HepG2 (cell line): ENCODE data around the gene DPH3. TPM values are rescaled to one million over a fixed set of nuclear protein-coding genes. Genes with fewer than 3 reads are reported as not detected.

ENCODE experiments used
- AGO1 ChIP-seq: fragments of 200-400 bp; formaldehyde crosslinking; IDR thresholded peaks from 2 replicates; pipeline ENCODE4 v1.6.1; 2017; ENCODE audit warnings: mild to moderate bottlenecking, low read depth, low read length, moderate library complexity; ENCODE audit not compliant: poor library complexity, severe bottlenecking
- CBX1 ChIP-seq: IDR thresholded peaks from one replicate; pipeline ENCODE4 v1.6.1; 2016; ENCODE audit warnings: antibody characterized with exemption, low read depth
- CEBPG ChIP-seq: IDR thresholded peaks from 2 replicates; pipeline ENCODE4 v1.6.1; 2016
- CHD2 ChIP-seq: IDR thresholded peaks from 2 replicates; pipeline ENCODE4 v1.6.1; 2011; ENCODE audit warnings: low read depth, low read length, improper control_type of control experiment
- EEA1 ChIP-seq: sonication (generic); formaldehyde crosslinking; IDR thresholded peaks from 2 replicates; pipeline ENCODE4 v1.5.1; 2020; ENCODE audit warnings: mild to moderate bottlenecking, missing genetic modification reagents, borderline replicate concordance
- FOXP4 ChIP-seq: sonication (generic); formaldehyde crosslinking; IDR thresholded peaks from 2 replicates; pipeline ENCODE4 v1.4.0; 2020; ENCODE audit warnings: missing genetic modification reagents
- IRF2 ChIP-seq: IDR thresholded peaks from 2 replicates; pipeline ENCODE4 v1.6.1; 2018; ENCODE audit warnings: missing genetic modification reagents, missing compliant biosample characterization
- KDM6A ChIP-seq: IDR thresholded peaks from 2 replicates; pipeline ENCODE4 v1.6.1; 2016; ENCODE audit warnings: low read depth
- MAZ ChIP-seq, 2 experiments: sonication (generic) in 1 of 2; formaldehyde crosslinking in 1 of 2; IDR thresholded peaks; 2 replicates each; pipeline versions ENCODE4 v1.5.0 to v1.6.1; 2012 to 2020; ENCODE audit warnings: low read depth in 2 of 2, mild to moderate bottlenecking in 2 of 2, borderline replicate concordance in 1 of 2, improper control_type of control experiment in 1 of 2, low read length in 1 of 2, missing genetic modification reagents in 1 of 2, moderate library complexity in 1 of 2
- NCOA1 ChIP-seq: sonication (generic); formaldehyde crosslinking; IDR thresholded peaks from 2 replicates; pipeline ENCODE4 v1.9.0; 2021; ENCODE audit warnings: missing genetic modification reagents
- NFYB ChIP-seq: sonication (generic); formaldehyde crosslinking; IDR thresholded peaks from 2 replicates; pipeline ENCODE4 v1.4.0; 2020; ENCODE audit warnings: missing genetic modification reagents
- NKX3-1 ChIP-seq: sonication (generic); formaldehyde crosslinking; IDR thresholded peaks from 2 replicates; pipeline ENCODE4 v1.5.0; 2020; ENCODE audit warnings: missing genetic modification reagents
- RBAK ChIP-seq: sonication (generic); formaldehyde crosslinking; IDR thresholded peaks from 2 replicates; pipeline ENCODE4 v1.5.1; 2020; ENCODE audit warnings: mild to moderate bottlenecking, missing genetic modification reagents
- SALL1 ChIP-seq: sonication (generic); formaldehyde crosslinking; IDR thresholded peaks from 2 replicates; pipeline ENCODE4 v1.8.0; 2022; ENCODE audit warnings: mild to moderate bottlenecking, missing genetic modification reagents
- SP1 ChIP-seq, 2 experiments: fragments of 450-650 bp in 1 of 2; sonication (generic) in 1 of 2; formaldehyde crosslinking in 1 of 2; IDR thresholded peaks; 2 replicates each; pipeline versions ENCODE4 v1.4.0 to v1.6.1; 2016 to 2020; ENCODE audit warnings: missing genetic modification reagents in 1 of 2
- SRY ChIP-seq: sonication (generic); formaldehyde crosslinking; IDR thresholded peaks from 2 replicates; pipeline ENCODE4 v1.8.0; 2022; ENCODE audit warnings: mild to moderate bottlenecking, missing genetic modification reagents
- SYNCRIP ChIP-seq: fragments of 200-400 bp; formaldehyde crosslinking; IDR thresholded peaks from 2 replicates; pipeline ENCODE4 v1.6.1; 2018; ENCODE audit warnings: mild to moderate bottlenecking, low read depth, low read length; ENCODE audit not compliant: insufficient read depth
- YEATS4 ChIP-seq: sonication (generic); formaldehyde crosslinking; IDR thresholded peaks from 2 replicates; pipeline ENCODE4 v1.4.0; 2020; ENCODE audit warnings: missing genetic modification reagents, borderline replicate concordance
- ZNF362 ChIP-seq: sonication (generic); formaldehyde crosslinking; IDR thresholded peaks from 2 replicates; pipeline ENCODE4 v1.4.0; 2020; ENCODE audit warnings: missing genetic modification reagents, mild to moderate bottlenecking, borderline replicate concordance
- ZNF496 ChIP-seq: sonication (generic); formaldehyde crosslinking; IDR thresholded peaks from 2 replicates; pipeline ENCODE4 v1.8.1; 2023; ENCODE audit warnings: mild to moderate bottlenecking, moderate library complexity, missing genetic modification reagents; ENCODE audit not compliant: insufficient replicate concordance
- ZNF501 ChIP-seq: sonication (generic); formaldehyde crosslinking; IDR thresholded peaks from 2 replicates; pipeline ENCODE4 v1.5.1; 2020; ENCODE audit warnings: mild to moderate bottlenecking, moderate library complexity, missing genetic modification reagents
- ZNF558 ChIP-seq: sonication (generic); formaldehyde crosslinking; IDR thresholded peaks from 2 replicates; pipeline ENCODE4 v1.9.0; 2022; ENCODE audit warnings: mild to moderate bottlenecking, missing genetic modification reagents, borderline replicate concordance
- ZNF788 ChIP-seq: sonication (generic); formaldehyde crosslinking; IDR thresholded peaks from 2 replicates; pipeline ENCODE4 v1.5.0; 2020; ENCODE audit warnings: mild to moderate bottlenecking, missing genetic modification reagents, borderline replicate concordance
- polyA plus RNA-seq, 8 experiments: library from polyadenylated mRNA; depleted of rRNA in 3 of 8; stranded (reverse) in 7 of 8; unstranded in 1 of 8; fragments of >200 nt; fragmentation: Illumina TruSeq in 4 of 8; extraction: Trizol in 4 of 8; gene quantifications; 2 replicates each; pipeline versions ENCODE4 v1.2.1 to v1.2.3, GENCODE V29; 2011 to 2016; ENCODE audit warnings: low read depth in 4 of 8, missing spikeins in 1 of 8, mixed read lengths in 1 of 8; ENCODE audit not compliant: insufficient read depth in 1 of 8
- total RNA-seq, 5 experiments: library from RNA; depleted of rRNA; stranded (reverse); fragments of >200 nt; fragmentation: Illumina TruSeq; extraction: Trizol; gene quantifications; 2 replicates each; pipeline ENCODE4 v1.2.3, GENCODE V29; 2016; ENCODE audit warnings: low read depth in 1 of 5
- TF ChIP-seq, protein P1 (sequence below): sonication (generic); formaldehyde crosslinking; IDR thresholded peaks from 2 replicates; pipeline ENCODE4 v1.4.0; 2020; ENCODE audit warnings: missing genetic modification reagents
- TF ChIP-seq, protein P2 (sequence below): sonication (generic); formaldehyde crosslinking; IDR thresholded peaks from 2 replicates; pipeline ENCODE4 v1.4.0; 2020; ENCODE audit warnings: missing genetic modification reagents

The DPH3 gene
- total and polyA plus RNA-seq, 2 of the 13 experiments (the other 11 are each of a cell fraction or from before 2014, with no cell fraction given) = 18.3 to 21.6 TPM

DNA sequence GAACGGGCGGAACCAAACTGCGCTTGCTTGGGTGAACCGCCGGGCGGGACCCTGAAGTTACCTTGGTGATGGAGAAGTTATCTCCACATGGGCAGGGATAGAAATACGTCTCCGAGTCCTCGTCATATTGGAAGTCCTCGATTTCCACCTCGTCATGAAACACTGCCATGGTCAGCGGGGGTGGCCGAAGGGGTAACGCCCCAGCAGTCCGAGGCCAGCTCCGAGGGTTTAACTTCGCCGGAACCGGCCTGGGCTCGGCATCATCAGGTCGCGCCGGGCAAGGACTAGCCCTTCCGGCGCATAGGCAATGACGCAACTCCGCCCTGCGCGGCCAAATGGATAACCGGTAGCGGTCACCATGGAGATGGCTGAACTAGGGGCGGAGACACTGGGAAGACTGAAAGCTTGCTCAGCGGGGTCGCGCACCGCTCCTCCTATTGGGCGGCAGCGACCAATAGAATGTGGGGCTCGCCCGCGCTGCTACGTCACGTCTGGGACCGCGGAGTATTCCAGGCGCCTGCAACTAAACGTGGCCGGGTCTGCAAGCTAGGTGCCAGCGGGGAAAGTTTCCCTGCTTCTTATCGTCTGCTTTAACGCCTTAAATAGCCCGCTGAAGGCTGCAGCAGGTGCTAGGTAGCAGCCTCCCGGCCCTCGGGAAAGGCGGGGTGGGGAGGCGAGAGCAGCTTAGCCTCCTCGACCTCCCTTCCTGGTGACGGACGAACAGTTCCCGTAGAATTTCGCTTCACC, at the start of gene DPH3, which contains the start of gene OXNAD1 (continued):
- TF ChIP-seq, protein P1, sequence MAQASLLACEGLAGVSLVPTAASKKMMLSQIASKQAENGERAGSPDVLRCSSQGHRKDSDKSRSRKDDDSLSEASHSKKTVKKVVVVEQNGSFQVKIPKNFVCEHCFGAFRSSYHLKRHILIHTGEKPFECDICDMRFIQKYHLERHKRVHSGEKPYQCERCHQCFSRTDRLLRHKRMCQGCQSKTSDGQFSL (CRISPR knock-in tag) = no peak
- no peak for TF ChIP-seq ZNF558 (CRISPR knock-in tag)
- TF ChIP-seq SP1 (IDR thresholded peaks at IDR 0.05) = no peak
- TF ChIP-seq SP1 (CRISPR knock-in tag; IDR thresholded peaks at IDR 0.05) = peak; percentile 78
- TF ChIP-seq SRY (CRISPR knock-in tag) = no peak
- peak; percentile 24; the same call in 1 of the 2 replicates for TF ChIP-seq ZNF362 (CRISPR knock-in tag)
- TF ChIP-seq CHD2 = no peak
- TF ChIP-seq CBX1 = peak; percentile 49
- peak; percentile 69; the same call in 1 of the 2 replicates for TF ChIP-seq SALL1
- no peak for TF ChIP-seq EEA1 (CRISPR knock-in tag)
- TF ChIP-seq IRF2 = peak; percentile 77
- TF ChIP-seq RBAK (CRISPR knock-in tag) = no peak
- TF ChIP-seq KDM6A = no peak
- TF ChIP-seq ZNF788 (CRISPR knock-in tag) = peak; percentile 26; the same call in 1 of the 2 replicates
- no peak for TF ChIP-seq ZNF496 (CRISPR knock-in tag)
- peak; percentile 89 for TF ChIP-seq ZNF501 (CRISPR knock-in tag)
- TF ChIP-seq NFYB (CRISPR knock-in tag) = peak; percentile 87
- TF ChIP-seq, protein P2, sequence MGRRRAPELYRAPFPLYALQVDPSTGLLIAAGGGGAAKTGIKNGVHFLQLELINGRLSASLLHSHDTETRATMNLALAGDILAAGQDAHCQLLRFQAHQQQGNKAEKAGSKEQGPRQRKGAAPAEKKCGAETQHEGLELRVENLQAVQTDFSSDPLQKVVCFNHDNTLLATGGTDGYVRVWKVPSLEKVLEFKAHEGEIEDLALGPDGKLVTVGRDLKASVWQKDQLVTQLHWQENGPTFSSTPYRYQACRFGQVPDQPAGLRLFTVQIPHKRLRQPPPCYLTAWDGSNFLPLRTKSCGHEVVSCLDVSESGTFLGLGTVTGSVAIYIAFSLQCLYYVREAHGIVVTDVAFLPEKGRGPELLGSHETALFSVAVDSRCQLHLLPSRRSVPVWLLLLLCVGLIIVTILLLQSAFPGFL (CRISPR knock-in tag) = no peak
- no peak for TF ChIP-seq SYNCRIP
- no peak; the same call in 1 of the 2 replicates for TF ChIP-seq YEATS4 (CRISPR knock-in tag)
- TF ChIP-seq NKX3-1 (CRISPR knock-in tag) = no peak
- peak; percentile 34 for TF ChIP-seq AGO1
- TF ChIP-seq NCOA1 (CRISPR knock-in tag) = no peak
- TF ChIP-seq FOXP4 (CRISPR knock-in tag) = peak; percentile 30; the same call in 1 of the 2 replicates
- TF ChIP-seq MAZ (IDR thresholded peaks at IDR 0.05; ENCODE audit: borderline replicate concordance, low read depth, low read length) = no peak
- 0 out of 2 replicates have a peak, but pooled peaks have one; percentile 11 for TF ChIP-seq MAZ (CRISPR knock-in tag; IDR thresholded peaks at IDR 0.05; ENCODE audit: low read depth)
- peak; percentile 84 for TF ChIP-seq CEBPG (CRISPR knock-in tag)
